ENCODE data around the gene CCM2.
"Not testable (repeated sequence)": the region's sequence is repeated elsewhere in the genome, so short reads cannot be mapped to it uniquely, and the experiment has no call there.

CCM2 gene

GRCh38 chr7:45020915-45021314 lies 20.9 kb downstream of the CCM2 start:
- no peak for TF ChIP-seq POLR2A (IDR thresholded peaks at IDR 0.05; ENCODE audit: low read depth, low read length)
- DNase-seq (ENCODE audit: insufficient read length, low spot score) (no peak), FAIRE-seq (no peak)

GRCh38 chr7:45021604-45022296 lies 21.7 kb downstream of the CCM2 start:
- DNase-seq (ENCODE audit: insufficient read length, low spot score) = peak; percentile 37
- no peak for FAIRE-seq
- TF ChIP-seq POLR2A (IDR thresholded peaks at IDR 0.05; ENCODE audit: low read depth, low read length) = no peak

GRCh38 chr7:45024126-45024744 lies 24.2 kb downstream of the CCM2 start:
- no peak for TF ChIP-seq POLR2A (IDR thresholded peaks at IDR 0.05; ENCODE audit: low read depth, low read length)
- DNase-seq (ENCODE audit: insufficient read length, low spot score) = no peak
- no peak for FAIRE-seq

- not testable (repeated sequence) for DNase-seq (ENCODE audit: insufficient read length, low spot score); FAIRE-seq
These were observed 25.5 kb downstream of the CCM2 start for GRCh38 chr7:45025473-45025872.

- no peak for TF ChIP-seq POLR2A (IDR thresholded peaks at IDR 0.05; ENCODE audit: low read depth, low read length)
- FAIRE-seq = no peak
- no peak for DNase-seq (ENCODE audit: insufficient read length, low spot score)
These were observed 26.0 kb downstream of the CCM2 start for GRCh38 chr7:45026013-45026412.

GRCh38 chr7:45026984-45027773 lies 27.2 kb downstream of the CCM2 start:
- no peak for TF ChIP-seq POLR2A (IDR thresholded peaks at IDR 0.05; ENCODE audit: low read depth, low read length)
- FAIRE-seq (no peak), DNase-seq (ENCODE audit: insufficient read length, low spot score) (no peak)

- no peak for FAIRE-seq
- TF ChIP-seq POLR2A (IDR thresholded peaks at IDR 0.05; ENCODE audit: low read depth, low read length) = no peak
- DNase-seq (ENCODE audit: insufficient read length, low spot score) = no peak
These were observed 27.7 kb downstream of the CCM2 start for GRCh38 chr7:45027774-45028114.

GRCh38 chr7:45028138-45028919 lies 28.3 kb downstream of the CCM2 start:
- no peak for DNase-seq (ENCODE audit: insufficient read length, low spot score)
- no peak for TF ChIP-seq POLR2A (IDR thresholded peaks at IDR 0.05; ENCODE audit: low read depth, low read length)
- no peak for FAIRE-seq

- no peak for TF ChIP-seq POLR2A (IDR thresholded peaks at IDR 0.05; ENCODE audit: low read depth, low read length)
- DNase-seq (ENCODE audit: insufficient read length, low spot score) (no peak), FAIRE-seq (no peak)
These were observed 28.9 kb downstream of the CCM2 start for GRCh38 chr7:45028920-45029344.

GRCh38 chr7:45031829-45032228 lies 31.8 kb downstream of the CCM2 start:
- no peak for DNase-seq (ENCODE audit: insufficient read length, low spot score)
- FAIRE-seq = no peak
- no peak for TF ChIP-seq POLR2A (IDR thresholded peaks at IDR 0.05; ENCODE audit: low read depth, low read length)

GRCh38 chr7:45032421-45032820 lies 32.4 kb downstream of the CCM2 start:
- TF ChIP-seq POLR2A (IDR thresholded peaks at IDR 0.05; ENCODE audit: low read depth, low read length) = no peak
- no peak for DNase-seq (ENCODE audit: insufficient read length, low spot score)
- no peak for FAIRE-seq

GRCh38 chr7:45033261-45033930 lies 33.4 kb downstream of the CCM2 start:
- TF ChIP-seq POLR2A (IDR thresholded peaks at IDR 0.05; ENCODE audit: low read depth, low read length) = no peak
- no peak for DNase-seq (ENCODE audit: insufficient read length, low spot score)
- no peak for FAIRE-seq

- DNase-seq (ENCODE audit: insufficient read length, low spot score) (no peak), FAIRE-seq (no peak)
- TF ChIP-seq POLR2A (IDR thresholded peaks at IDR 0.05; ENCODE audit: low read depth, low read length) = no peak
These were observed 33.9 kb downstream of the CCM2 start for GRCh38 chr7:45033931-45034290.

GRCh38 chr7:45034710-45035109 lies 34.7 kb downstream of the CCM2 start:
- not testable (repeated sequence) for DNase-seq (ENCODE audit: insufficient read length, low spot score); FAIRE-seq

All from H54 (cell line).